Activated effector memory CD4-positive, alpha-beta T cell treated with Interleukin-2 at 50 U/mL for 16 hours (primary cell): Measurements from ENCODE around the gene DUXB.

Experiments used
- DNase-seq: peaks from one replicate; pipeline ENCODE4 v3.0.0-alpha.2; 2020

DUXB gene, protein sequence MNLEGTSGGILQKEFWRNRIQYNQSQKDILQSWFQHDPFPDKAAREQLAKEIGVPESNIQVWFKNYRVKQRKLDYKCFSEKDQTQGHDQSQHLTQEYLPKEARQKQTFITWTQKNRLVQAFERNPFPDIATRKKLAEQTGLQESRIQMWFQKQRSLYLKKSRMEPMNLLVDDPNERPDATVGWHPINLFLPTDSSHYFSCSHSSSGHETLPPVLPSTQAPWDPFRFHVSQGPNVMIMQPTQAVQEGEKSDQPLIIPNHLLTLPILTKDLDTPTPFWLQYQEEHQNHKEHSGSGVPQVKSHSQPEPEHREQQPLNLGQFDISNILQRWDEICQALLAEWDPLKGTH

DNA sequence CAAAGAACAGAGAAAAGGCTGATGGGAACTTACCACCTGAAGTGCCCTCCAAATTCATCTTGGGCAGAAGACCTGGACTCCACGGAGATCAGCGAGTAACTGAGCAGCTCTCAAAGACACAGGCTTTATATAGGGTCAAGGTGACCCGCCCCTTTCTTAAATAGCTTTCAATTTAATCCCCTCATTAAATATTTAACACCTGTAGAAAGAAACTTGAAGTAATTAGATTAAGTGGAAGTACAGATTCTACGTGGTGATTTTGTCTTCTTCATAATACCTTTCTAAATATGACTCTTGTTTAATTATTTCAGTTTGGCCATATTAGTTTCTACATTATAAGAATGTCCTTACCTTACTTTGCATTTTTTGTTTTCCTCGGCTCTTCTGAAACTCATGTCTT, at the start of gene DUXB:
Gene DUXB, minus strand, starts transcription at position 101 of the 400 bp plus-strand sequence. Its CDS starts 43 bp downstream, at position 58.
- no peak for DNase-seq

DNA sequence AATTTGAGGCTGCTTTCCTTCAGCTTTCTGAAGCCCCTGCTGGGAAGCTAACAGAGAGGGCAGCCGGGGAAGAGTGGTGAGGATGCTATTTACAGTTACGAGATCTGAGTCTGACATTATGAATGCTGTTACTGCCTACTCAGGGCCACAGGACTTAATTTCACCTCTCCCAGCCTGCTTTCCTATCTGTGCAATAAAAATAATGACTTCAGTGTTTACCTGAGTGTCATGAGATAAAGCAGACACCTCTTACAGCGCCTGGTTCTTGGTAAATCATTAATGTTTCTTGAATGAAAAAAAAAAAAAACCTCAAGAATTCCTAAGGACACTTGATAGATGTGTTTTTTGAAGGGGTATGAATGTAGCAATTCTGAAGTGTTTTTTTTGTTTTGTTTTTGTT, 49.3 kb upstream of the DUXB start:
- DNase-seq = no peak

DNA sequence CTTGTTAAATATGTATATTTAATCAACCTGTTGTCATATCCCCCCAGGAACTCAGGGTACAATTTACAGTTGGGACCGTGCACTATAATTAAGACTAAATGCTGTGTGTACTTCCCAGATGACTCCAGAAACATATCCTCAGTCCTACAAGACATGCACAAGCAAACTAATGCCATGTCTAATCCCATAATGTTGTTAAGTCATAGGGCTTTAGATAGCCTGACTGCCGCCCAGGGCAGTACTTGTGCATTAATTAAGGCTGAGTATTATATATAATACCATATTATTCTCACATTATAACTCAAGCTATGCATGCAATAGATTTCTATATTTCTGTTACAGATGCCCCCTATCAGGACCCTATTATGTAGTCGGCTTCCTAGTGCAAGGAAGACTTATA, 45.1 kb upstream of the DUXB start:
- no peak for DNase-seq

DNA sequence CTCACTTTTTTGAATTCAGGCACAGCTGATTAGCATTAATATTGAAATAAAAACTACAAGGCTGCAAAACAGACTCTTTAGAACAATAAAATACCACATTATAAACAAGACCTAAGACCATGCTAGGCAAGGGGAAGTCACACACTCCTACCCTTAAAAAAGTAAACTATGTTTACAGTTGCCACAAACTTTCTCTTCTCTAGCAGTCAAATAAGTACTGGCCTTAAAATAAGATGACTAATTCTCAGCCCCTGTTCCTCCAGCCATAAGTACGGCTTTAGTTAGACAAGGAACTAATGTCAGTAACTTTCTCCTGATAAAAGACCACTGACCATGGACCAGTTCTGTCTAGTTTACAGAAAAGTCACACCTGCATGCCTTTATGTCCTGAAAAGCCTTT, 44.6 kb upstream of the DUXB start:
- DNase-seq = no peak

DNA sequence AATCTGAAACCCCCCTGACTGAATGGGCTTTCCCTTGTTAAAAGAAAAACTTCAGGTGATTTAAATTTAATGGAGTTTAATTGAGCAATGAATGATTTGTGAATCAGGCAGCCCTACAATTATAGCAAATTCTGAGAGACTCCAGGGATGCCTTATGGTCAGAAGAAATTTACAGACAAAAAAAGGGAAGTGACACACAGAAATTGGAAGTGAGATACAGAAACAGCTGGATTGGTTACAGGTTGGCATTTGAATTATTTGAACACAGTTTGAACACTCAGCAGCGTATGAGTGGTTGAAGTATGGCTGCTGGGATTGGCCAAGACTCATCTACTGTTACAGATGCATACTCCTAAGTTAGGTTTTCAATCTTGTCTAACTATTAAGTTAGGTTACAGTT, 44.0 kb upstream of the DUXB start:
- DNase-seq = no peak

DNA sequence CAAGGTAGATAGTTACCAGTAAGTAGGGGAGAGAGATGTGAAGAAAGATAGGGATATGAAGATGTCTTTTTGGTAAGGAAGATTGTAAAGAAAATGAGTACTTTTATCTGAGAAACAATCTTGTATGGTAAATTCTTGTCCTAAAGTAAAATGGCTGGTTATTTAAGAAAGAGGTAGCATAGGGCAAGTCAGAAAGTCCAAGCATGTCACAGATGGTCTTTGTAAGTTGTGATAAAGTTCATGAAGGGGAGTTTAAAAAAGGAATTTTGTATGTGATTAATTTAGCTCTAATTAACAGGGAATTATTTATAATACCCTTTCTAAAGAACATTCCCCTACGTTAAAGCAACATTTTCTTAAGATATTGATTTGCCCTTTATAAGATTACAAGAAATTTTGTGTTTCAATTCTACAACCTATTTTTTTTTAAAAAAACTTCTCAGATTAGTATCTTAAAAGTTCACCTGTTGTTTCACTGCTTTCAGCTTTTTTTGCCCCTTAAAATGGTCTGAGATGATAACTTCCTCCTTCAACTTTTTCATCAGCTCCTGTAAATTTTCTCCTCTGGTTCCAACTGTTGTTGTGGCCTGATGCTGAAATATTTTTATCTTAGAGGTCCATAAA, 41.3 kb upstream of the DUXB start:
- DNase-seq = no peak

DNA sequence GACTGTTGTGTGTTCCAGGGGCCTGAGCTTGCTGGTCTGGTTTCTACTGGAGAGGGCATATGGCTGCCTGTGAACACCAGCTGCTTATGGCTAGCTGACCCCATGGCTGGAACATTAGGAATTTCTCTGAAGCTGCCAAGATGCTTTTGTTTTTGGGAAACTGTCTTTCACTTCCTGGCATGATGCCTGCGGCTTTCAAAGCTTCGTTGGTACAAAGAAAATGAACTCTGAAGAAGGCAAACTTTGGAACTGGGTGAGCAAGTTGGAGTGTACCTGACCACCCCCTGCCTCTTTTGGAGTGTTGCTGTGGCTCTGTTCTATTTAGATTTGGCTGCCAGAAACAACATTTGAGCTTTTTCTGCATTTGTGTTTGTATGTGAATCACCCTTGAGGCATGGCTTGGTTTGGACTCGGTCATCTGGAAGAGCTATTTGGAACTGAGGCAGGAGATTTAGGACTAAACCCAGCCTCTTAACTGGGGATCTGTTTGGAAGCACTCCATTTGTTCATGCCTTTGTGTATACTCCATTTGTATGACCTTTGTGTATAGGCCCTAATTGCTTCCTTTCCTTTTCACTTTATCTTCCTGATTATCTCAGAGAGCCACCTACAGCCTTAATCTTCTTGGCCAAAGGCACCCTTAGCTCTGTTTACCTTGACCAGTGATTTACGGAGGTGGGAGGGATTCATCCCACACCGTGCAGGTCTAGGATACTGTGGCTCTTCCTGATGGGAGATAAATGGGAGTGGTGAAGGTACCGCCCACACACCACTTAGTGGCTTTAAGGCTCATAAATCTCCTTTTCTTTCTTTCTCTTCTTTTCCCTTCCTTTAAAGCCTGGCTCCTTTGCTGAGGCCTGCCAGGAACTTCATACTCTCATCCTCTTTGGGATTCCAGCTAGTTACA, 32.3 kb upstream of the DUXB start:
- DNase-seq = no peak

DNA sequence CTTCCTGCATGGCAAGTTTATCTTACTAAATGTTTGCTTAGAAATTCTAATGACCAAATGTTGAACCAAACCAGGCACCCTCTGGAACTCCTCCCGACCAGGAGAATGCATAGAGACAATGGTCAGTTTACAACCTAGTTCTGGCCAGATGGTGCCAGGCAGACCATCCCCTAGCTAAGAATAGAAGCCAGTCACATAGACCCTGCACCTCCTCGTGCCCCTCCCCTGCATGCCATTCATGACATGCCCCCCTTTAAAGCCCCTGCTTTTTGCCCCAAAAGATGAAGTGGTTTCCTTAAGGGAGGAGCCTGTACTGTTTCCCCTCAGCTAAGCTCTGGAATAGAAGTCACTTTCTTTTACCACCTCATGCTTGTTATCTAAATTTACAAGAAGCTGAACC, 31.6 kb upstream of the DUXB start:
- no peak for DNase-seq

DNA sequence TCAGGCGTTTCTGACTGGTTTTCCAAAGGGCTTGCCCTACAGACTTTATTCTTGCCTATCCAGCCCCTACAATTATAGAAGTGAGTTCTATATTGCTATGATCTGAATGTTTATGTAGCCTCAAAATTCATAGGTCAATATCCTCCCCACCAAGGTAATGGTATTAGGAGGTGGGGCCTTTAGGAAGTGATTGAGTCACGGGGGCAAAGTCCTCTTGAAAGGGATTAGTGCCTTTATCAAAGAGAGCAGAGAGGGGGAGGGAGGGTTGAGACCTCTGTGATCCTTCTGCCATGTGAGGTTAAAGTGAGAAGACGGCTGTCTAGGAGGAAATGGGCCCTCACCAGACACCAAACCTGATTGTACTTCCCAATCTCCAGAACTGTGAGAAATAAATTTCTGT, 26.0 kb upstream of the DUXB start:
- no peak for DNase-seq

DNA sequence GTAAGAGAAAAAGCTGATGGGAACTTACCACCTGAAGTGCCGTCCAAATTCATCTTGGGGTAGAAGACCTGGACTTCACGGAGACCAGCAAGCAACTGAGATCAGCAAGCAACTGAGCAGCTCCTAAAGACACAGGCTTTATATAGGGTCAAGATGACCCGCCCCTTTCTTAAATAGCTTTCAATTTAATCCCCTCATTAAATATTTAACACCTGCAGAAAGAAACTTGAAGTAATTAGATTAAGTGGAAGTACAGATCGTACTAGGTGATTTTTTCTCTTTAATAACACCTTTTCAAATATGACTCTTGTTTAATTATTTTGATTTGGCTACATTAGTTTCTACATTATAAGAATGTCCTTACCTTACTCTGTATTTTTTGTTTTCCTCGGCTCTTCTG, 25.1 kb upstream of the DUXB start, which contains the start of gene CPHXL:
Gene CPHXL, minus strand, starts transcription at position 101 of the 400 bp plus-strand sequence. Its CDS starts 48 bp downstream, at position 53.
- no peak for DNase-seq

DNA sequence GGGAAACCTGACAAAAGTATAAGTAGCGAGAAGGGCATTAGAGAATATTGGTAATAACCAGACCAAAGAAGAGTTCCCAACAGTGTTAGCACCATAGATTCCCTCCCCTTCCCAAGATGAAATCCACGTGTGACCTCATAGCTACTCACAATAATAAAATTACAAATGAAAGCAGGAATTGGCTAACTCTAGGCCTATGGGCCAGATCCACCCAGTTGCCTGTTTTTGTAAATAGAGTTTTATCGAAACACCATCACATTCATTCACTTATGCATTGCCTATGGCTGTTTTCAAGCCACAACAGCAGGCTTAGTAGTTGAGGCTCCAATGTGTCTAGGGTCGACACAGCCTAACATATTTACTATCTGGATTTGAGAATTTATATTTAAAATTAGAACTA, 17.2 kb upstream of the DUXB start:
- DNase-seq = no peak

DNA sequence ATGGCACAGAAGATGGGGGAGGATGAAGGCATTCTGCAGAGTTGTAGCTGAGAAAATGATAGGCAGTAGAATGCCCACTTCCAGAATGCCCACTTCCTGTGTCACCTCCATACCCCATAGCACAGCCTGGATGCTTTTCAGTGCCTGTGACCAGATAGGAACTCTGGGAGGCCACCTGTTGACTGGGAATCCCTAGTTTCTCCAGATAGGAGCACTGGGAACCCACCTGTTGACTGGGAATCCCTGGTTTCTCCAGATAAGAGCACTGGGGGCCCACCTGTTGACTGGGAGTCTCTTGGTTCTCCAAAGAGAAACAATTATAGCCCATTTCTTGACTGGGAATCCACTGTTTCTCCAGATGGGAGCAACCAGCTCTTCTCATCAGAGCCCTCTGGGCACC, 13.4 kb upstream of the DUXB start:
- no peak for DNase-seq

DNA sequence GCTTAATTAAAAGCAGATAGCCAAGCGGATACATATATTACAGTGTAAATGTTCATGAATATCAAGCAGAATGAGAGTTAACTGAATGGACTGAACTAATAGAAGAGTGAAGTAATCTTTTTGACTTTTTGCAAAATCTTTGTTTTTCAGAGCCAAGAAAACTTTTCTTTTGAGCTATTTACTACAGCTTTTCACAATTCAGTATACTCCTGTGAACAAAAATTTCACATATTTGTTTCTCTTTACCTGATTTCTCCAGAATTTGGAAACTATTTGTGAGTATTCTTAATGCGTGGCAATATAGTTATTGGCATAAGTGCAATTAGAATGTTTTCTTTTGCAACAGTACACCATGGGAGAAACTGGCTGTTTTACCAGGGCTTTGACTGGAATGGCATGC, 9.1 kb upstream of the DUXB start:
- no peak for DNase-seq

DNA sequence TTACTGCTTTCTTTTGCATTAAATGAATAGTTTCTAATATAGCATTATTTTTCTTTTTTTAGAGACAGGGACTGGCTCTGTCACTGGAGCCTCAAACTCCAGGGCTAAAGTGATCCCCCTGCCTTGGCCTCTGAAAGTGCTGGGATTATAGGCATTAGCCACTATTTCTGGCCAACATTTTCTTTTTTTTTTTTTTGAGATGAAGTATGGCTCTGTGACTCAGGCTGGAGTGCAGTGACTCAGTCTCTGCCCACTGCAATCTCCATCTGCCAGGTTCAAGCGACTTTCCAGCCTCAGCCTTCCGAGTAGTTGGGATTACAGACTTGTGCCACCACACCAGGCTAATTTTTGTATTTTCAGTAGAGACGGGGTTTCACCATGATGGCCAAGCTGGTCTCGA, 2.0 kb upstream of the DUXB start:
- no peak for DNase-seq

DNA sequence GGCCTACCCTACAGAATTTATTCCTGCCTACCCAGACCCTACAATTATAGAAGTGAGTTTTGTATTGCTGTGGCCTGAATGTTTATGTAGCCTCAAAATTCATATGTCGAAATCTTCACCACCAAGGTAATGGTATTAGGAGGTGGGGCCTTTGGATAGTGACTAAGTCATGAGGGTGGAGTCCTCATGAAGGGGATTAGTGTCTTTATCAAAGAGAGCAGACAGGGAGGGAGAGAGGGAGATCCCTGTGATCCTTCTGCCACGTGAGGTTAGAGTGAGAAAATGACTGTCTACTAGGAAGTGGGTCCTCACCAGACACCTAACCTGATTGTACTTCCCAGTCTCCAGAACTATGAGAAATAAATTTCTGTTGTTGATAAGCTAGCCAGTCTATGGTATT, 981 bp upstream of the DUXB start:
- DNase-seq = no peak

DNA sequence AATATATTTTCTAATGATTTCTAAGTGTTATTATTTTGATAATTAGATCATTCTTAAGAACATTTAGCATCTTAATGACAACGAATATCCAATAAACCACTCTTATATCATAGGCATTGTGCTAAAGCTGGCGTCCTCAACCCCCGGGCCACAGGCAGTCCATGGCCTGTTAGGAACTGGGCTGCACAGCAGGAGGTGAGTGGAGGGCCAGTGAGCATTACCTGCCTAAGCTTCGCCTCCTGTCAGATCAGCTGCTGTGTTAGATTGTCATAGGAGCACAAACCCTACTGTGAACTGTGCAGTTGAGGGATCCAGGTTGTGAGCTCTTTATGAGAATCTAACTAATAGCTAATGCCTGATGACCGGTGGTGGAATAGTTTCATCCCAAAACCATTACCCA, 3.7 kb downstream of the DUXB start:
- DNase-seq = no peak

DNA sequence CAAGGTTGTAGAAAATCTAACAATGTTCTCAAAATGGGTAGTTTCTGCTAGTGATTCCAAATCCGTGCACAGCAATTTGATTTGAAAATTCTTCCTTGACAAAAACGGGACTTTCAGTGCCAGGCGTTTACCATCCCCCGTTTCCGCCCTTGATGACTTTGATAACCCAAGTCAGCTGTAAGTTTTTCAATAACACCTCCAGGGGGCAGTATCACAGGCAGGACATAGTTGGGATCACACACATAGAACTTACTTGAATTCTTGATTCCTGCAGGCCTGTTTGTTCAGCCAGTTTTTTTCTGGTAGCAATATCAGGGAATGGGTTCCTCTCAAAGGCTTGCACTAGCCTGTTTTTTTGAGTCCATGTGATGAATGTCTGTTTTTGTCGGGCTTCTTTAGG, 5.6 kb downstream of the DUXB start:
- DNase-seq = no peak

DNA sequence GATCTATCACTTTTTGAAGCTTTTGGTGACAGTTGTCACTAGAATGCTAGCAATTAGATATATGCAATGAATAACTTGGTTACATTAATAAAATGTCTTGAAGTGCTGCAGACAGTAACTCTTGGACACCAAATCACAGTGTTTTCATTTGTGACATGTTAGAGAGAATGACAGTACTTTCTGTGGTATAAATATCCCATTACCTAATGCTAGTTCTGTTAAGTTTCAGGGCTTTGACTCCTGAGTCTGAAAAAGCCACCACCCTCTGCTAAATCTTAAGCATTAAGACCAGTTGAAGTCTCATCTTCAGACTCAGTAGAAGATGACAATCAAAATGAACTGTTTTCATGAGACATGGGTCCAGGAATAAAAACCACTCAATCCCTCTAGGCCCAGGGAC, 13.9 kb downstream of the DUXB start:
- no peak for DNase-seq

DNA sequence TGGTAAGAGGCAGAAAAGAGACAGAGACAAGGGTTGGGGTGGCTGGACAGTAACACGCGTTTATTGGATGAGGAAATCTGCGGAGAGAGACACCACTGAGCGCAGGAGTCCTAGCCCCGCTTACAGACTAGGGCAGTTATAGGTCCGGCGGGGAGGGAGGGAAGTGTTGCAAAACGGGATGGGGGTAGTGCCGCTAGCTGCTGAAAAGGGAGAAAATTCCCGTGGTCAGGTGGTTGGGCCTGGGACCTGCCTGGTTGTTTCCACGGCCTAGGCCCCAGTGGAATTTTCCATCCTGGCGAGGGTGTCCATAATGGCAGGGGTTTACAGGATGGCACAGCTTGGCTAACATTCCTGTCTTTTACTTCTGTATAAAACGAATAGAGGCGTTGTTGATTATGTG, 19.0 kb downstream of the DUXB start:
- DNase-seq = no peak

DNA sequence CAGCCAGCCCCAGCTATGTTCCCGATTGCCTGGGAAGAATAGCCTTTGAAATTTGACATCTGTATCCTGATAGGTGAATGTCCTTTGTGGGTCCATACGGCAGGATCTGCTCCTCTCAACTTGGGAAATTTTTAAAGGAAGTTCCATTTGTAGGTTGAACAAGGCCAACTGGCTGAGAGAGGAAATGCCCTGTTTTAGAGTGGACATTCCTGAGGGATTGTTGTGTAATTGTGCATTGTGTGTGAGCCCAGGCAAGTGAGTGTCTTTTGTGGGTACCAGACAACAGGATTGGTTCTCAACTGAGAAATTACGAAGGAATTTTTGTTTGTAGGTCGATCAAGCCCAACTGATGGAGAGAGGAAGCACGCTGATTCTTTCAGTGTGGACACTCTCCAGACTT, 21.9 kb downstream of the DUXB start:
- no peak for DNase-seq

DNA sequence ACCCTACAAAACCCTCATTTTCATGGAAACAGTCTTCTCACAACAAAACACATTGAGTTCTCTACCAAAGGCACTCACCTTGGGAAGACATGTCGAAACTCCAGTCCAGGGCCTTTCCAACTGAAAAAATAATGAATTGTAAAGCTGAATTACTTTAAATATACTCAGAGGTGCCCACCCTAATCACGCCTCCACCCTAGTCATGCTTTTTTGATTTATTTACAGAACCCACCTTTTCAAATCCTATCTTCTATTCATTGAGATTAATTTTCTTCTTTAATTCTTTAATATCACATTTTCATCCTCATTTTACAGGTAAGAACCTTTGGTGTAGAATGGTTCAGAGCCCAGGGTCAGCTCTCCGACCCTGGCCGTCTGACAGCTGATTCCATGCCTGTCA, 24.4 kb downstream of the DUXB start, which contains the start of gene CPHXL2:
Gene CPHXL2, minus strand, starts transcription at position 101 of the 400 bp plus-strand sequence. Its CDS starts 10 bp downstream, at position 91.
- DNase-seq = no peak

DNA sequence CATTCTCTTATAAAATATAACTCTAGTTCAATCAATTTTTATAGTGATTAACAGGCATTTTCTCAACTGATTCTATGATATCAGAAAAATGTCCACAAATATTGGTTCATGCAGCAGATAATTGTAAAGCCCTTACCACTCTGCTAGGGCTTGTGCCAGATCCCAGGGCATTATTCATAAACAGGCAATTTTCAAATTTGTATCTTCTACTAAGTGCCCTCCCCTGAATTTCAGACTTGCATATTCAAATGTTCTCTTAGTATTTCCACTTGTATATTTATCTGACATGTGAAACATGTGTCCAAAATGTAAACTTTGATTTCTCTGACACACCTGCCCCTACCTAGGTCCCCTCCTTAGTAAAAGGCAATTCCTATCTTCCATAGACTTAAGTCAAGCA, 33.8 kb downstream of the DUXB start:
- no peak for DNase-seq

DNA sequence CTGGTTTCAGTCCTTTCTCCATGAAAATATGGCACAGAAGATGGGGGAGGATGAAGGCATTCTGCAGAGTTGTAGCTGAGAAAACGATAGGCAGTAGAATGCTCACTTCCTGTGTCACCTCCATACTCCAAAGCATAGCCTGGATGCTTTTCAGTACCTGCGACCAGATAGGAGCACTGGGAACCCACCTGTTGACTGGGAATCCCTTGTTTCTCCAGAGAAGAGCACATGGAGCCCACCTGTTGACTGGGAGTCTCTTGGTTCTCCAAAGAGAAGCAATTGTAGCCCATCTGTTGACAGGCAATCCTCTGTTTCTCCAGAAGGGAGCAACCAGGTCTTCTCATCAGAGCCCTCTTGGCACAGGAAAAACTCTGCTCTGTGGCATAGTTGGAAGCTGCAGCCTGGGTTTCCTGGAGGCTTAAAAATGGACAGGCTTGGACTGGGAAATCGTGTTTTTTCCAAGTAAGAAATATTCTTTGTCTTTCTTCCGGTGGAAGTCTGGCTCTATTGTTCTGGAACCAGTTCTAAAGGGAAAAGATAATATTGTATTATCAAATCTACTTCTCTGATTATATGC, 40.4 kb downstream of the DUXB start:
- no peak for DNase-seq
